AG04450 (cell line): ENCODE results near the gene PKIG. TPM values are rescaled to one million over a fixed set of nuclear protein-coding genes. Genes with fewer than 3 reads are reported as not detected.

Experiments
- CTCF ChIA-PET: fragments of 300-600, 350-600 bp; formaldehyde crosslinking; extraction: SDS; loops from one replicate; lab custom pipeline; 2022; ENCODE audit warnings: antibody characterized with exemption, inconsistent platforms; lab: Charles Lee
- POLR2A ChIA-PET: fragments of 350-600 bp; formaldehyde crosslinking; extraction: SDS; loops from one replicate; lab custom pipeline; 2021; ENCODE audit warnings: antibody characterized with exemption, inconsistent platforms; lab: Yijun Ruan, JAX
- DNase-seq: peaks from one replicate; pipeline ENCODE4 v3.0.0-alpha.2; 2011; ENCODE audit warnings: low read depth, low spot score
- H3K27ac ChIP-seq: one replicate; pipeline ENCODE4 v1.5.1; 2012; ENCODE audit warnings: low read depth, low read length, control low read depth
- H3K27me3 ChIP-seq: one replicate; pipeline ENCODE4 v1.6.0; 2012; ENCODE audit warnings: low read length; ENCODE audit not compliant: control insufficient read depth, insufficient read depth
- H3K4me3 ChIP-seq: 2 replicates; pipeline ENCODE4 v1.5.1; 2011; ENCODE audit warnings: mild to moderate bottlenecking, low read depth, low read length, control low read depth
- H3K9me3 ChIP-seq: 2 replicates; pipeline ENCODE4 v1.5.1; 2012; ENCODE audit warnings: low read length; ENCODE audit not compliant: control insufficient read depth, insufficient read depth
- polyA plus RNA-seq: library from polyadenylated mRNA; depleted of rRNA; stranded (reverse); fragments of >200 nt; gene quantifications from 2 replicates; pipeline ENCODE4 v1.2.3, GENCODE V29; 2011
- TF ChIP-seq, protein P1 (sequence below): IDR thresholded peaks from 2 replicates; pipeline ENCODE4 v1.5.1; 2011; ENCODE audit warnings: low read depth, low read length, control low read depth, inconsistent platforms

Gene PKIG
- polyA plus RNA-seq, 1 experiment: 107 TPM

- Histone ChIP-seq H3K27ac (peak overlapping the region; percentile 39), H3K4me3 (no peak overlapping the region), H3K9me3 (no peaks in the 10 kb centered on the region), H3K27me3 (no peaks in the 10 kb centered on the region)
- DNase-seq: peak; percentile 55
- CTCF ChIA-PET: interaction anchor here (0.6 to 3.5 kb wide), 34 partner anchors 9 to 396 kb away, joined by 3 to 31 read pairs (median 4); partner anchors contain the start of genes PKIG and TTPAL
- TF ChIP-seq, protein P1, sequence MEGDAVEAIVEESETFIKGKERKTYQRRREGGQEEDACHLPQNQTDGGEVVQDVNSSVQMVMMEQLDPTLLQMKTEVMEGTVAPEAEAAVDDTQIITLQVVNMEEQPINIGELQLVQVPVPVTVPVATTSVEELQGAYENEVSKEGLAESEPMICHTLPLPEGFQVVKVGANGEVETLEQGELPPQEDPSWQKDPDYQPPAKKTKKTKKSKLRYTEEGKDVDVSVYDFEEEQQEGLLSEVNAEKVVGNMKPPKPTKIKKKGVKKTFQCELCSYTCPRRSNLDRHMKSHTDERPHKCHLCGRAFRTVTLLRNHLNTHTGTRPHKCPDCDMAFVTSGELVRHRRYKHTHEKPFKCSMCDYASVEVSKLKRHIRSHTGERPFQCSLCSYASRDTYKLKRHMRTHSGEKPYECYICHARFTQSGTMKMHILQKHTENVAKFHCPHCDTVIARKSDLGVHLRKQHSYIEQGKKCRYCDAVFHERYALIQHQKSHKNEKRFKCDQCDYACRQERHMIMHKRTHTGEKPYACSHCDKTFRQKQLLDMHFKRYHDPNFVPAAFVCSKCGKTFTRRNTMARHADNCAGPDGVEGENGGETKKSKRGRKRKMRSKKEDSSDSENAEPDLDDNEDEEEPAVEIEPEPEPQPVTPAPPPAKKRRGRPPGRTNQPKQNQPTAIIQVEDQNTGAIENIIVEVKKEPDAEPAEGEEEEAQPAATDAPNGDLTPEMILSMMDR: peak; percentile 100
- POLR2A ChIA-PET: interaction anchor here (0.6 to 0.7 kb wide), 2 partner anchors 34 to 223 kb away, joined by 3 to 7 read pairs; no protein-coding TSS in a partner anchor
Measured at GRCh38 chr20:44609516-44610312, 27.3 kb downstream of the PKIG start.

DNA sequence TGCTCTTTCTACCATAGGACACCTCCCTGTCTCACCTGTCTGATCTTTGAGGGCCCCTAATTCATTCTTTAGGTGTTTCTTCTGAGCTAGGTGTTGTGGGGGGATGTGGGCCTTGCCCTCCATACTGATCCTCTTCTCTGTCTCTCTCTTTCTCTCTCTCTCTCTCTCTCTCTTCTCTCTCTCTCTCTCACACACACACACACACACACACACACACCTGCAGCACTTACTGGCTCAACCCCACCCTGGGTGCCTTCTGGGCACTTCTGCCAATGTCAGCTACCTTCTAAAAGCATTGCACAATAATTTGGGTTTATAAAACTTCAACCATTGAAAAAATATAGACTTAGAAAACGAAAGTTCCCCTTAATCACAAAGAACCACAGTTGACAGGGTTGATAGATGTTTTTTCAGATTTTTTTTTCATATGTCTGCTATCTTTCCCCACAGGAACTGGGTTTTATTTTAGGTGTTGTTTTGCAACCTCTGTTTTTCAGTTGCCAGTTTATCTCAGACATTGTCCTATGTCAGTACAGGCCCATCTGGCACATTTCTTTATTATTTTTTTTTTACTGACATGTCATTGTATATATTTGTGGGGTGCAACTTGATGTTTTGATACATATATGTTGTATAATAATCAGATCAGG lies 28.1 kb downstream of the PKIG start:
- ChIA-PET POLR2A (interaction anchor here (0.7 kb wide), 1 partner anchor 35 kb away, joined by 3 read pairs; no protein-coding TSS in a partner anchor), CTCF (interaction anchor here (0.6 to 3.5 kb wide), 30 partner anchors 10 to 396 kb away, joined by 3 to 31 read pairs (median 4); partner anchors contain the start of gene TTPAL)
- no peaks in the 10 kb centered on the region for H3K9me3 ChIP-seq
- H3K27me3 ChIP-seq: no peaks in the 10 kb centered on the region
- no peak overlapping the region for H3K27ac ChIP-seq
- H3K4me3 ChIP-seq: no peak overlapping the region
- TF ChIP-seq, protein P1: no peak
- DNase-seq: no peak

GRCh38 chr20:44613575-44613974 lies 31.2 kb downstream of the PKIG start:
- ChIA-PET CTCF (interaction anchor here (0.6 kb wide), 1 partner anchor 254 kb away, joined by 4 read pairs; no protein-coding TSS in a partner anchor), POLR2A (no interaction called here)
- TF ChIP-seq, protein P1: no peak
- Histone ChIP-seq H3K4me3 (no peak overlapping the region), H3K9me3 (no peaks in the 10 kb centered on the region), H3K27me3 (no peaks in the 10 kb centered on the region), H3K27ac (no peak overlapping the region)
- DNase-seq: no peak

DNA sequence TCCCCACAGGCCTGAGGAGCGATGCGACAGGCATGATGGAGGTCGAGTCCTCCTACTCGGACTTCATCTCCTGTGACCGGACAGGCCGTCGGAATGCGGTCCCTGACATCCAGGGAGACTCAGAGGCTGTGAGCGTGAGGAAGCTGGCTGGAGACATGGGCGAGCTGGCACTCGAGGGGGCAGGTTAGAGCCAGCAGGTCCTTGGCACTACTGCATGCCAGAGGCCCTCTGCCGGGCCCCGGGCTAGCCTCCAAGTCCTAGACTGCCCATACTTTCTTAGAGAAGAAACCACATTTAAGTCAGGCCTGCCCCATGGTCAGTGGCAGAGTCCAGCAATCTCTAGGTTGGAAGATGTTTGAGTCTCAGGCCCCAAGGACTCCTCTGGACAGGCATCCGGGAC lies 32.1 kb downstream of the PKIG start:
- CTCF ChIA-PET: interaction anchor here (0.7 kb wide), 1 partner anchor 77 kb away, joined by 3 read pairs; no protein-coding TSS in a partner anchor
- POLR2A ChIA-PET: no interaction called here
- Histone ChIP-seq H3K9me3 (no peaks in the 10 kb centered on the region), H3K27me3 (no peaks in the 10 kb centered on the region), H3K4me3 (no peak overlapping the region), H3K27ac (no peak overlapping the region)
- TF ChIP-seq, protein P1: no peak
- DNase-seq: no peak
